Measurements from ENCODE around the gene PRAMEF6.
"Not testable (repeated sequence)": the region's sequence is repeated elsewhere in the genome, so short reads cannot be mapped to it uniquely, and the experiment has no call there.

DNA sequence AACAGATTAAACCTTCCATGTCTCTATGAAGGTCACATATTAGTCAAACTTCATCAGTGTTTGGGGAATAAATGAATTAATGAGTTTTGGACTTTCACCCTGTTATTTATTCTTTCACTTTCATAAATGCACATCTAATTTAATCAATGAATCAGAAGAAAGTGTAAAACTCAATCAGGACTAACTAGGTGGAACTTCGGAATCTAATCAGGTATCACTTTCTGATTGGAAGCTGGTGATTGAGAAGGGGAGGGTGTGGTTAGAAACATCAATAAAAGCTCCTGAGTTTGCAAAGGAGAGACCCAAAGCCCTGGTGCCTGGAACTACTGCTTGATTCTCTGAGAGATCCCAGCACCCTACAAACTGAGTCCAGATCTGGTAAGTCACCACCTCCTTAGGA is 31.1 kb downstream of the PRAMEF6 start, which contains the start of gene PRAMEF7:
- TF ChIP-seq, protein P1, sequence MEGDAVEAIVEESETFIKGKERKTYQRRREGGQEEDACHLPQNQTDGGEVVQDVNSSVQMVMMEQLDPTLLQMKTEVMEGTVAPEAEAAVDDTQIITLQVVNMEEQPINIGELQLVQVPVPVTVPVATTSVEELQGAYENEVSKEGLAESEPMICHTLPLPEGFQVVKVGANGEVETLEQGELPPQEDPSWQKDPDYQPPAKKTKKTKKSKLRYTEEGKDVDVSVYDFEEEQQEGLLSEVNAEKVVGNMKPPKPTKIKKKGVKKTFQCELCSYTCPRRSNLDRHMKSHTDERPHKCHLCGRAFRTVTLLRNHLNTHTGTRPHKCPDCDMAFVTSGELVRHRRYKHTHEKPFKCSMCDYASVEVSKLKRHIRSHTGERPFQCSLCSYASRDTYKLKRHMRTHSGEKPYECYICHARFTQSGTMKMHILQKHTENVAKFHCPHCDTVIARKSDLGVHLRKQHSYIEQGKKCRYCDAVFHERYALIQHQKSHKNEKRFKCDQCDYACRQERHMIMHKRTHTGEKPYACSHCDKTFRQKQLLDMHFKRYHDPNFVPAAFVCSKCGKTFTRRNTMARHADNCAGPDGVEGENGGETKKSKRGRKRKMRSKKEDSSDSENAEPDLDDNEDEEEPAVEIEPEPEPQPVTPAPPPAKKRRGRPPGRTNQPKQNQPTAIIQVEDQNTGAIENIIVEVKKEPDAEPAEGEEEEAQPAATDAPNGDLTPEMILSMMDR (IDR thresholded peaks at IDR 0.05; ENCODE audit: poor library complexity), result not testable (repeated sequence)
- TF ChIP-seq EZH2phosphoT487 (IDR thresholded peaks at IDR 0.05; ENCODE audit: low read depth, severe bottlenecking, unreplicated experiment), result not testable (repeated sequence)
